Right forelimb (tissue), 1 donor: ENCODE results near the gene OOEP.
"Not testable (repeated sequence)": the region's sequence is repeated elsewhere in the genome, so short reads cannot be mapped to it uniquely, and the experiment has no call there.

ENCODE experiments used
- DNase-seq: peaks from one replicate; pipeline ENCODE4 v3.0.0-alpha.2; 2018

OOEP gene

DNA sequence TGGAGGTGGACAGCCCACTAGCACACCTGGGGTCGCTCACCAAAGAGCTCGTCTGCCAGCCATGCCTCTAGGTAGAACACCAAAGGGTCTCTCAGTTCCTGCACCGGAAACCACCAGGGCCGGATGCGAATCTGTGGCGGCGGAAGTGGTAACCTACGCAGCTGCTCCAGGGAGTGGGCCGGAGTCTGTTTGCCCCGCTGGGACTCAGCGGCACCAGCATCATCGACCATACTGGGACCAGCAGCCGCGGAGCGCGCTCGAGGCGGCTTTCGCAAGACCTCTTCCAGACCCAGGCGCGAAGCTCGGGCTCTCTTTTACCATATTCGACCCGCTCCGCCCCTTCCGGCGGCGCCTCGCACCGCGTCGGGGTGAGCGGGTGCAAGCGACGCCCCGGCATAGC, at the start of gene OOEP:
Gene OOEP, minus strand, starts transcription at position 335 of the 400 bp plus-strand sequence. Its CDS starts 105 bp downstream, at position 230.
- no peak for DNase-seq

- no peak for DNase-seq
Measured at GRCh38 chr6:73418081-73418741, 48.5 kb upstream of the OOEP start.

- no peak for DNase-seq
Measured at GRCh38 chr6:73413102-73413501, 43.4 kb upstream of the OOEP start.

GRCh38 chr6:73409395-73409794, 39.7 kb upstream of the OOEP start:
- no peak for DNase-seq

GRCh38 chr6:73400656-73401055, 31.0 kb upstream of the OOEP start:
- no peak for DNase-seq

- DNase-seq: no peak
Measured at GRCh38 chr6:73395875-73396274, 26.2 kb upstream of the OOEP start.

DNA sequence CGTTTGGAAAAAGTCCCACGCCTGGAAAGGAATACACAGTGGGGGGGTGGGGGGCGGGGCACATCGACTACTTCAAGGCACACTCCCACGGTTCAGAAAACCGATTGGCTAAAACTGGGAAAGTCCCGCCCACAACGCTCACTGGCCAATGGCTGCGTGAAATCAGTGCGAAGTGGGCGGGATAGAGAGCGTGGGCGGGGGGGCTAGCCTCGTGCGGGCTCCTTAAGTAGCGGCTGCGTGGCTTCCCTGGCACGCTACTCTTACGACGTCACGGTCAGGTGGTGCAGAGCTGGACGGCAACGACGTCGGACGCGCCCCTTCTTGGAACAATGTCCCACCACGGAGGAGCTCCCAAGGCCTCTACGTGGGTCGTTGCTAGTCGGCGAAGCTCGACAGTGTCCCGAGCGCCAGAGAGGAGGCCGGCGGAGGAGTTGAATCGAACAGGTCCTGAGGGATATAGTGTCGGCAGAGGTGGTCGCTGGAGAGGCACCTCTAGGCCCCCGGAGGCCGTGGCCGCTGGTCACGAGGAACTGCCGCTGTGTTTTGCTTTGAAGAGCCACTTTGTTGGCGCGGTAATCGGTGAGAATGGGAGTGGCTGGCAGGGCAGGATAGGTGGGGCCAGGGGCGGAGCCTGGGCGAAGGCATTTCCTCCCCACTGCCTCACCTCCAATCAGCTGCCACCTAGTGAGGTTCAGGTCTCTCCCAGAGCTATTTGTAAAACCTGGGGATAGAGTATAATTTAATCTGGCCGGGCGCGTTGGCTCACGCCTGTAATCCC, 25.1 kb upstream of the OOEP start, which contains the start of gene DDX43:
Gene DDX43, plus strand, starts transcription at position 252 of the 778 bp plus-strand sequence. Its CDS starts 78 bp downstream, at position 330.
- peak; percentile 57 for DNase-seq

DNA sequence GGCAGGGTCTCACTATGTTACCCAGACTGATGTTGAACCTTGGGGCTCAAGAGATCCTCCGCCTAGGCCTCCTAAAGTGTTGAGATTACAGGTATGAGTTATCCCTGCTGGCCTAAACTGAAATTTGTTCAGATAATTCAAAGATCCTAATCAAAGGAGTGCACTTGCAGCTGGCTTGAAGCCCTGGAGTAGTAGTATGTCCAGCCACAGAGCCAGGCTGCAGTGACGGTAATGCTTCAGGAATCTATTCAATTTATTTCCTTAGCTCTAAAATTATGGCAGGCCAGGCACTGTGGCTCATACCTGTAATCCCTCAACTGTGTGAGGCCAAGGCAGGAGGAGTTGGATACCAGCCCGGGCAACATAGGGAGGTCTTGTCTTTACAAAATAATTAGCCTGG, 23.6 kb upstream of the OOEP start:
- DNase-seq: no peak

GRCh38 chr6:73392188-73392587, 22.5 kb upstream of the OOEP start:
- DNase-seq: not testable (repeated sequence)

- no peak for DNase-seq
Measured at GRCh38 chr6:73391675-73392074, 22.0 kb upstream of the OOEP start.

GRCh38 chr6:73389854-73390253, 20.2 kb upstream of the OOEP start:
- no peak for DNase-seq

DNA sequence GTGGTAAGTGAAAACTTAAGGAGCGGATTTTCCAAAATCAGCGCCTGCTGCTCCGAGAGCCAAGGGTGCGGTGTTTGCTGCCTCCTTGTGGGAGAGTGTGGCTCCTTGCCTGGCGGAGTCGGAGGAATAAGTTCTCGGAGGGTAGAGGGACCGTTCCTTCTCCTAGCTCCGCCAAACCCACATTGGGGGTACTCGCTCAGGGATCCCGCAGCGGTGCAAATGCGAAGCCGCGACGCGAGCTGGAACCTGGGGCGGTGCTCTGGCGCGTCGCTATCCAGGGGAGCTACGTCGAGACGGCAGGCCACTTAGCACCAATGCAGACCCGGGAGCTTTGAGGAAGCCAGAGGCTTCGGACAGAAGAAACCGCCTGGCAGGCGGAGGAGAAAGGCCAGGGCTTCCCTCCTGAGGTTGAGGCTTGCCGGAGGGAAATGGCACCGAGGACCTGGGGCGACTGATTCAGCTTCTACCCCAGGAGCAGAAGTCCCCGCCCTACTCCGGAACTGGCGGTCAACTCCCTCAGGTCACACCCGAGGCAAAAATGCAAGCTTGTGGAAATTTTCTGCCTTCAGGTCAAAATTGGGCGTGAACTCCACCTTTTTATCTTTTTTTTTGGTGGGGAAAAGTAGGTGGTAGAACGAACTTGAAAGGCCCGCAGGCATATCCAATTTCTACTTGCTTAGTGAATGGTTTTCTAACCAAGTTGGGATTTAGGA, 19.3 kb upstream of the OOEP start:
- DNase-seq: peak; percentile 74

- DNase-seq: no peak
Measured at GRCh38 chr6:73388433-73388799, 18.7 kb upstream of the OOEP start.

GRCh38 chr6:73382462-73383113, 12.9 kb upstream of the OOEP start:
- DNase-seq: no peak

- DNase-seq: not testable (repeated sequence)
Measured at GRCh38 chr6:73381531-73381930, 11.8 kb upstream of the OOEP start.

GRCh38 chr6:73377225-73377624, 7.5 kb upstream of the OOEP start:
- no peak for DNase-seq

DNA sequence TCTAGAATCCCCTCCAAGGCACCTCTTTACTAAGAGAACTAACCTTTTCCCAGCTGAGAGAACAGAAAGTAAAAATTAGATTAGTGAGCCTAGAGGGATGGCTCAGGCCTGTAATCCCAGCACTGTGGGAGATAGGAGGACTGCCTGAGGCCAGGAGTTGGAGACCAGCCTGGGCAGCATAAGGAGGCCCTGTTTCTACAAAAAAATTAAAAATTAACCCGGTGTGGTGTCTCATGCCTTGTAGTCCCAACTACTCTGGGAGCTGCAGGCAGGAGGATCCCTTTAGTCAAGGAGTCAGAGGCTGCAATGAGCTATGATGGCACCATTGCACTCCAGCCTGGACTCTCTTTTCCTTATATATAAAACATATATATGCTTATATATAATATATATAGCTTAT, 5.5 kb upstream of the OOEP start:
- no peak for DNase-seq

DNA sequence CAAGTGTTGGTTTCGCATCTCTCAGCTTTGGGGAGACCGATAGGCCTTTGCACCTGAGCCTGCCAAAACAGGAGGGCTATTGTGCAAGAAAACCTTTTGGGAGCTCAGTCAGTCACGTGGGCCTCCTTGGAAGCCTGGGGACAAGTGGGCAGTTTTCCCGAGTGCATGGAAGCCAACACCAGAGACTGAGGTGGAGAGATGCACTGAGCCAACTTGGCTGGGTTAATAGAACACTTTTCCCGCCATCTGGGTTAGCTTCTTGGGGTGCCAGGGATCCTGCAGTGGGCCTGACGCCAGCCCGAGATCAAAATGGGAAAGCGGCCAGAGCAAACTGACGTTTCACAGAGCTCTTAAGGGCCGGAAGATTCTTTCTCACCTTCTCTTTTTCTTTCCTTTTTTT, 2.8 kb upstream of the OOEP start:
- DNase-seq: no peak

GRCh38 chr6:73371984-73372383, 2.3 kb upstream of the OOEP start:
- DNase-seq: no peak

- DNase-seq: no peak
Measured at GRCh38 chr6:73369157-73369556, 540 bp downstream of the OOEP start.

DNA sequence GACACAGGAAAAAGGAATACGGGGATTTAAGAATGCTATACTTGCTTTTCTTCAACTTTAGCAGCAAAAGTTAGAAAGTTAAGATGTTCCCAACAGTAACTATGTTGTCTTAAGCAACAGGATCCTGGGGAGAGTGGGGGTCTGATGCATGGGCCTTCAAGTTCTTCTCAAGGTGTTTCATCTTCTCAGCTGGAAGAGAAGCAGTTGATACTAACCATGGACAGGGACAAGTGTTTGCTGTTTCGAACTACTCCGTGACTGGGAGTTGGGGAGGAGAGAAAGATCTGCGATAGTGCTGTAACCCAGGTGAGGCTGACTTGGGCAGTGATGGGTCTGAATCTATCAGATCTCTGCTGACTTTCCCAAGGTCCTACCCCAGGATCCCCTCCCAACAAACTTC, 1.0 kb downstream of the OOEP start:
- no peak for DNase-seq

GRCh38 chr6:73367761-73368355, 1.8 kb downstream of the OOEP start:
- no peak for DNase-seq

DNA sequence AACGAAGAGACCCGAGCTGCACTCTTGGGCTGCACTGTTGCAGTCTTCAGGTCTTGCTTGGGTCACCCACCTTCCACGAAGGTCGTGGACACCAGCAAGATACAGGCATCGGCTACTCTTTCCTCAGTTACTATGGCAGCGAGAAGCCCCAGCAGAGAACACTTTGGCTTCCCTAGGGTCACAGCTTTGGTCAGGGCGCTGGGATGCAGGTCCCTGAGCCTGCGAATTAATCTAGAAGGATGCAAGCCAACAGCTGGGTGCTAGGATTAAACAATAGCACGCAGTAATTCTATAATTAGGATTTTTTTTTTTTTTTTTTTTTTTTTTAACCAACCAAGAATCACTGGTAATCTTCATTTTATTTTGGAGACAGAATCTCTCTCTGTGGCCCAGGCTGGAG, 5.1 kb downstream of the OOEP start:
- DNase-seq: no peak
